DLD1 (cell line): ENCODE measurements around the gene TRIM44.
"Not testable (repeated sequence)": the region's sequence is repeated elsewhere in the genome, so short reads cannot be mapped to it uniquely, and the experiment has no call there.

Experiments used
- in situ Hi-C: cut with HindIII; loops from 2 replicates; pipeline ENCODE4 v1.10.0; 2017; ENCODE audit warnings: low sequenced_read_pairs

Gene TRIM44

DNA sequence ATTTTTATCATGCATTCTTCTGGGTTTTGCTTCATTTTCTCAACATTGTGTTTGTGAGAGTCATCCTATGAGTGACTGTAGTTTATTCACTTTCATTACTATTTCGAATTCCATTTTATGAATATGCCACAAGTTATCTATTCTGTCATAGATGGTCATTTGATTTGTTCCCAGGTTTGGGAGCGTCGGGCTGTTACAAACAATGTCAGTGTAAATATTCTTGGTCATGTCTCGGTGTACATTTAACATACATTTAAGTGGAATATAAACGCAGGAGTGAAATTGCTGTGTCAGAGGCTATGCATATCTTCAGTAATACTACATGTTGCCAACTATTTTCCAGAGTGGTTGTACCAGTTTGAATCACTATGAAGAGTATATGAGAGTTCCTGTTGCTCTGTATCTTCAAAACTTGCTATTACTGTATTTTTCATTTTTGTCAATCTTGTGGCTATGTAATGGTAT lies 2.4 kb downstream of the TRIM44 start:
- in situ Hi-C loops = no loop called here

GRCh38 chr11:35667257-35667656 lies 4.7 kb downstream of the TRIM44 start:
- in situ Hi-C loops = no loop called here

DNA sequence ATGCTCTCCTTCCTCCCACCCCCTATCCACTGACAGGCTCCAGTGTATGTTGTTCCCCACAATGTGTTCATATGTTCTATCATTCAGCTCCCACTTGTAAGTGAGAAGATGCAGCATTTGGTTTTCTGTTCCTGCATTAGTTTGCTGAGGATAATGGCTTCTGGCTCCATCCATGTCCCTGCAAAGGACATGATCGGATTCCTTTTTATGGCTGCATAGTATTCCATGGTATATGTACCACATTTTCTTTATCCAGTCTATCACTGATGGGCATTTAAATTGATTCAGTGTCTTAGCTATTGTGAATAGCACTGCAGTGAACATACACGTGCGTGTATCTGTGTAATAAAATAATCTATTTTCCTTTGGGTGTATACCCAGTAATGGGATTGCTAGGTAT lies 5.8 kb downstream of the TRIM44 start:
- in situ Hi-C loops = not testable (repeated sequence)

DNA sequence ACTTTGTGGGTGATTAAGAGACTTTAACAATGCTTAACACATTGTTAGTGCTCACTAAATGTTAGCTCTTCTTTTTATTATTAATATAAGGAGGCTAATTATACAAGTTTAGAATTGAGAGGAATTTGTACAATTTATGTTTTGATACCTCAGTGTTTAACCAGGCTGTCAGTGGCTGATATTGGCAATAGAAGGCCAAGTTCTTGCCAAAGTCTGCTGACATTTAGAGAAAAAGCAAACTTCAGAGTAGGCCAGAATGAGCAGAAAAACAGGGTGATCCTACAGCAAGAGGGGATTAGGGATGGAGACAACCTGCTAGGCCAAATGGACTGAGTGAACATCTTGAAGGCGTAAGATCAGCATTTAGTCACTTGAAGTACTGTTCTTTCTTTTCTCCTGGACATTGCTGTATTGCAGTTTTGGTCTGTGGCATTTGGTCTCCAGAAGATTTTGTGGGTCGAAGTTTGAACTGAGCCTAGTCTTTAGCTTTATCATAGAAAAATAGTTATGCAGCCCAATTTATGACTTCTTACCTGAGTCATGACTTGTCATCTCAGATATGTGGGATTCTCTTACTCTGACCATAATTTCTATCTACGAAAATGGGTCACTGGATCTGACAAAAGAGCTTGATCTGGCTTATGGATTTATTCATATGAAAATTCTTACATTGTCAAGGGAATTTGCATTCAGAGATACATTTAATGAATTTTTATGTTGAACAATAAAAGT lies 9.0 kb downstream of the TRIM44 start:
- in situ Hi-C loops = no loop called here

DNA sequence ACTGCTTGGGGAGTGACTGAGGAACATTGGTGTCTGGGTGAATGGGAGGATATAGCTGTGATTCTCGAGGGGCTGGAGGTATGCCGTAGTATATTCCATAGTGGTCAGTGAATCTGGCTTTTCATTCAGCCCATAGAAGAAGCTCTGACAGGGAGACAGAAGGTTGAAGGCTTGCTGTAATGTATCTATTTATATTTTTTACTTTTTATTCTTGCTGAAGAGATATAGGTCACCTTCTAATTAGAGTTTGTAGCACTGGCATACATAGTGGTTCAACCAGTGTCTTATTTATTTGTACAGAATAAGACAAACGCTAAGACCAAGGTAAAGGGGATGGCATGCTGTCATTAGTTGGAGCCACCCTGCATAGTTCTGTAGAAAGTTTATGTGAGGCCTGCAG lies 10.0 kb downstream of the TRIM44 start:
- in situ Hi-C loops = no loop called here

- in situ Hi-C loops = no loop called here
These were observed 13.5 kb downstream of the TRIM44 start for GRCh38 chr11:35675901-35676610.

DNA sequence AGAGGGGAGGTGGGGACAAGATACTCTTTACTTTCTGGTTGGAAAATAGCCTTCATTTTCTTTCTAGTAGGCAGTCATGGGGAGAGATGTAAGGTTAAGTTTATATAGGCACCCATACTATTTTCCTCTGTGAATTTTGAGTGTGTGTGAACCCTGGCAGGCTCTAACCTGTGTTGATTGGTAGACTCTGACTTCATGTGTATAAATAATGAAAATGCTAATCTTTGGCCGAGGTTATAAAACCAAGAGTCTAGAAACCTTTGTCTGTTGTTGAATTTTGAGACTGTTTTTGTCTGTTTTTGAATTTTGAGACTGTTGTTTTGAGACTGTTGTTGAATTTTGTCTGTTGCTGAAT lies 14.0 kb downstream of the TRIM44 start:
- in situ Hi-C loops = no loop called here

- in situ Hi-C loops = no loop called here
These were observed 15.3 kb downstream of the TRIM44 start for GRCh38 chr11:35677904-35678303.

GRCh38 chr11:35678471-35678870 lies 15.9 kb downstream of the TRIM44 start:
- in situ Hi-C loops = no loop called here

DNA sequence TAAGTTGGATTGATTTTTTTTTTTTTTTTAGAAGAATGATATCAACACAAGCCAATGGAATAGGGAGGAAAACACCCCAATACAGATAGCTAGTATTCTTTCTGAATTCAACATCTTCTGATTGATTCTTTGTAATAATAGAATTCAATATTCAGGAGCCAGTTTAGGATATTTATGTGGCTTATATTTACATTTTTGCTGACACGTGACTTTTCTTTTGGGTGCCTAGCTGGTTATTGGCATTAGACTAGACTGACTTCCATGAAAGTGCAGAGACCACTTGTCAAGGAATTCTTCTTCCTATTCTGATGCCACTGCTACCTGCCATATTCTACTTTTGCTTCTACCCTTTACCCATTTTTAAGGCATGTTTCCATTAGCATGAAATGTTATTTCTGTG lies 16.4 kb downstream of the TRIM44 start:
- in situ Hi-C loops = no loop called here

DNA sequence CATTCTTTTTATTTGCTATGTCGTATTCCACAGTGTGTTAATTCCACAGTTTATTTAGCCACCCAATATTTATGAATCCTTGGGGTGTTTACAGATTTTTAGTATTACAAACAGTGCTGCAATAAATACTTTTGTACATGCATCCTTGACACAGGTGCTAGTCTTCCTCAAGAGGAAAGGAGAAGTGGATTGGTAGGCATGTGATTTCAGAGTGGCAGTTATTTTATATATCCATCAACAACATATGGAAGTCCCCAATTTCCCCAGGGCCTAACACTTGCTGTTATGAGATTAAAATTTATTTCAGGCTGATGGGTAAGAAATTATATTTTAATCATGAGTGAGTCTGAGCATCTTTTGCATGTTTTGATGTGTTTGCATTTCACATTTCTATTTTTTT lies 17.9 kb downstream of the TRIM44 start:
- in situ Hi-C loops = no loop called here

DNA sequence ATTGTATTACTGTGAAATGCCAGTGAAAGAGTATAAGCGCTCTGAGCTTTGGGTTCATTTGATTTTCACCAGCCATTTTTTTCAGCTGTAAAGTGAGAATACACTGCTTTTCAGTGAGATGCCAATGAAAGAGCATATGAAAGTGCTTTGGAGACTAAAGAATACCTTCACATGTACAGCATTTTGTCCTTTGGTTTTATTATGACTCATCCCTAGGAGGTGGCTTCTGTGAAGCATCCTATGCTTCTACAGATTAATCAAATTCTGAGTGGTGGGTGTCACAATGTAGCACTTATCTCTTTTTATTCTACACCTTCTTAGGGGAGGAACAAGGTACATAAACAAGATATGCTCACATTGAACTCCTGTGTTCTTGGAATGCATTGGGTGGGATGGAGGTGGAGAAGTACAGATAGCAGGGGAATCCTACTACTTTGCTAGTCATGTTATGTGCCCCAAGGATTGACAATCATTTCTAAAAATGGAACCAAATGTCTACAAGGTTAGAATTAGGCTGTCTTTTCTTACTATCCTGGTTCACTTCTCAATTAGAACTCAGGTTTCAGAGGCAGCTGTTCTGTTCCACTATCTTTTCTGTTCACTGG lies 18.7 kb downstream of the TRIM44 start:
- in situ Hi-C loops = no loop called here

- in situ Hi-C loops = no loop called here
These were observed 19.9 kb downstream of the TRIM44 start for GRCh38 chr11:35682230-35683173.

DNA sequence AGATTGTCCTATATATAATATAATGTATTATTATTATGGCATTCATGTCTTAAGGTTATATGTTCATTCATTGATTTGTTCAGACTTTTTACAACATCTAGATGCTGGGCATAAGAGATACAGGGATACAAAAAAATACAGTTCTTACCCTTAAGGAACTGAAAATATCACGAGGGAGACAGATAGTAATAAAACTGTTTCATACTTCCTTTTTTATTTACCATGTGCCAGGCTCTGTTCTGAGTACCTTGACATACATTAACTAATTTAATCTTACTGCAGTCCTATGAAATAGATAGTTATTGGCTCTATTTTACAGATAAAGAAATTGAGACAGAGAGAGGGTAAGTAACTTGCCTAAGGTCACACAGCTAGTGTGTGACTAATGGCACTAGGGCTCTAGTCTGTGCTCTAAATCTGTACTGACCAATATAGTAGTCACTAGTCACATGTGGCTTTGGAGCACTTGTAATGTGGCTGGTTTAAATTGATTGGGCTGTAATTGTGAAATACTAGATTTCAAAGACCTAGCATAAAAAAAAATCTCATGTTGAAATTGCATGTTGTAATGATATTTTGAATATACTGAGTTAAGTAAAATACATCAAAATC lies 21.3 kb downstream of the TRIM44 start:
- in situ Hi-C loops = no loop called here

GRCh38 chr11:35688023-35688422 lies 25.4 kb downstream of the TRIM44 start:
- in situ Hi-C loops = no loop called here

DNA sequence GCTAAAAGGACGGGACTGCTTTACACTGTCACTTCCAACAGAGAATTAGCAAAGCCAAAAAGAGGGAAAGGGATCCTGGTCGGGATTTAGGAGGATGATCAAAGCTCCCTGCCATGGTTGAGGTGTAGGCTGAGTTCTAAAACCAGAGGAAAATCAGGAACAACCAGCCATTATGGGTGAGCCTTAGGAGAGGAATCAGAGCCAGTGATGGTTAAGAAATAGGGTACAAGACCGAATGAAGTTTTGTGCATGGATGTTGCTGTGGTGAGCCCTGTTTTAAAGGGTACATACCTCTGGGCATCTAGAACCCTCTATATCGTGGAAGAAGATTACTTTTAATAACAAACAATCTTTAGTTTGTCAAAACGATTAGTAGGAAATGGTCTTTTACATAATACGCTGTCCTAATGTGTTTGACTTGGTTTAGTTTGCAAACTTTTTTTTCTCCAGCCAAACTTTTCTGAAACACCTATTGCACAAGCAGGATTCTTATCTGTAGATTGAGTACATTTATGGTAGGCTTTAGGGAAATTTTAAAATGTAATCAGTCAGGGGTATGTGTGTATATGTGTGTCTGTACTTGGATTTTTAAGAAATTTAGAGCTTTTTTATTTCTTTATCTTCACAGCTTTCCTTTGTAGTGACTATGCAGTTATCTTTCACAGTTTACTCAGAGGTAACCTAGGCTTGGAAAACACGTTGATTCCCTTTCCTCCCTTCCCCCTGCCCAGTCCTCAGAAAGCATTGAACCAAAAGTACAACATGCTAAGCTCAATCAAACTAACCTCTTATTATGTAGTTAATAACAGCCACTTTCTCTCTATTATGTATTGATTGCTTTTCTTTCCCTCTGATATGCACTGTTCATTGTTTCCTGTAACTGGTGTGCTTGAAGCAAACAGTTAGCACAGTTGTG lies 26.8 kb downstream of the TRIM44 start:
- in situ Hi-C loops = no loop called here

- in situ Hi-C loops = no loop called here
These were observed 39.6 kb downstream of the TRIM44 start for GRCh38 chr11:35702126-35702525.

DNA sequence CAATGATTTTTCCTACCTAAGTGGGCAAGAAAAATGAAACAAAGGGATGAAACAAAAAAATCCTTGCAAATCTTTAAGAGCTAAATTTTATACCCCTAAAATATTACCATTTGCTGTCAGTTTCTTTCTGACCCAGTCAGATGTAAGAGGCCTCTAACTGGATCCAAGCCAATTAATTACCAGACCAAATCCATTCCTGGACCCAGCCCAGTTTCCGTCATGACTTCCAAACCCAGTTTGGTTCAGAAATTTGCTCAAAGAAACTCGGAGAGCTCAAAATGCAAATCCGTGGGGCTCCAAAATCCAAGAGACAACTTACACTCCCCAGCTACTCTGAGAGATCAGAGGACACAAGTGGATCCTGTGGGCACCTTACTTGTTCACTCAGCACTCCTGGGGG lies 46.8 kb downstream of the TRIM44 start:
- in situ Hi-C loops = no loop called here

DNA sequence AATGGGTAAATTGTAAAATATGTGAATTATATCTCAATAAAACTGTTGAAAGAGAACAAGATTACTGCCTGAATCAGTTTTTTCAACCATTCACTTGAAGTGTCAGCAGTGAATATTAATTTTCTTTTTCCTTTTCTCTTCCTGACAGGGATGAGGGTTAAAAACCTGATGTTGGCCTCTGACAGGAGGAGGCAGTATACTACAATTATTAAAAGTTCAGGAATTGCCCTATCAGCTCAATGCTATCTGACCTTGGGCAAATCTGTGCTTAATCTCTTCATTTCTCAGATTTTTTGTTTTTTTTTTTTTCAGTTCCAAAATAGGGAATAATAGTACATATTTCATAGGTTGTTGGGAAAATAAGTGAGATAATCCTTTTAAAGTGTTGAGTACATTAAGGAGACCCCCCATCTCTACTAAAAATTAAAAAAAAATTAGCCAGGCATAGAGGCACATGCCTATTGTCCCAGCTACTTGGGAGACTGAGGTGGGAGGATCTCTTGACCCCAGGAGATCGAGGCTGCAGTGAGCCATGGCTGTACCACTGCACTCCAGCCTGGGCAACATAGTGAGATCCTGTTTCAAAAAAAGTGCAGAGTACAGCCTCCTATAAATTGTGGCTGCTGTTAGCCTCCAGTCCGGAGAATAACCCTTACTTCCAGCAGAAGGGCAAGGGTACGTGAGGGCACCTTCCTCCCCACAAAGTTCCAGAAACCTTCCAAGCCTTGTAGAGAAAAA lies 48.8 kb downstream of the TRIM44 start:
- in situ Hi-C loops = no loop called here
